ENCODE results near the gene OGFOD2.
A peak's percentile ranks its signal among the peaks of the same experiment; 100 is the strongest.

The OGFOD2 gene

DNA sequence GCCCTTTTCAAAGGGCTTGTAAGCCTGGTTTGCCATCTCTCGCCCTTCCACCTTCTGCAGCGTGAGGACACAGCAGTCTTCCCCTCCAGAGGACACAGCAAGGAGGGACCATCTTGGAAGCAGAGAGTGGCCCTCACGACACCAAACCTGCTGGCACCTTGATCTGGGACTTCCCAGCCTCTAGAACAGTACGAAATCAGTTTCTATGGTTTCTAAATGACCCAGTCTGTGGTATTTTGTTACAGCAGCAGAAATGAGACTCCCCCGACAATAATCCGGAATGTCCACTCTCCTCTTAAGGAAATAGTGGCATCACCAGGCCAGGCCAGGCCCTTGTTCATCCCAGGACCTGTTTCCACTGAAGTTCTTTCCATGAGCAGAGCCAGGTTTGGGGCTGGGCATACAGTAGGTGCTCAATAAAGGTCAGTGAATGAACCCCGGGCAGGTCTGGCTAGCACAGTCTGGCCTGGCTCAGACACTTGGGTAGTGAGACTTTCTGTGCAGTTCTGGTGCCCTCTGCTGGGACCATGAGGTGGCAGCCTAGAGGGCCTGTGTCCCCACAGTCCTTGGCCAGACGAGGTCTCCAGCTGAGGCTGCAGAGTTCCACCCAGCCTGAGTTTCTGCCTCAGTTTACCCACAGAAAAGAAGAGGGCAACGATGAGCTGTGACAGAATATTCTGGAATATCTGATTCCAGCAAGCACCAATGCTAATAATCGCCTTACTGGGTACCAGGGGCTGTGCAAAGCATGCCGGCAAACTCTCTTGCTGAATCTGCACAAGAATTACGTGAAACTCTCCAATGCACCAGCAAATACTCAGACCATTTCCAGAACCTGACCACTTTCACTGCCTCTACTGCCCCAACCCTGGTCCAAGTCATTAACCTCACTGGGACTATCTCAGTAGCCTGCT, 22.8 kb upstream of the OGFOD2 start:
- peak; percentile 83 for DNase-seq

DNA sequence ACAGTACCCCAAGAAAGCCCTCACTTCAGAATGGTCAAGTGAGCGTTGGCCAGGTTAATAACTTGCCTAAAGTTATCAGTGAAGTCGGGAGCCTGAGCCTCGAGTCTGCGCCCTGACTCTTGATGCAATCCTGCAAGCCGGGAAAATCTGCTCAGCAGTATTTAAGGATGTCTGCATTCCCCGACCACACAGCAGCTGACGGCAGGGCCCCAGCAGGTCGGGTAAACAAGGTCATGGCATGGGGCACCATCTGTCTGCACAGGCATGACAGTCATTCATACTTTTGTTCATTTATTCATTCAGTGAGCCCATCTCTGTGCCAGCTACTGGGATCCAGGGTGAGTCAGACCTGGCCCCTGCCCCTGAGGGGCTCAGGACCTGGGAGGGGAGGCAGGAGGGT, 19.9 kb upstream of the OGFOD2 start:
- DNase-seq = no peak

DNA sequence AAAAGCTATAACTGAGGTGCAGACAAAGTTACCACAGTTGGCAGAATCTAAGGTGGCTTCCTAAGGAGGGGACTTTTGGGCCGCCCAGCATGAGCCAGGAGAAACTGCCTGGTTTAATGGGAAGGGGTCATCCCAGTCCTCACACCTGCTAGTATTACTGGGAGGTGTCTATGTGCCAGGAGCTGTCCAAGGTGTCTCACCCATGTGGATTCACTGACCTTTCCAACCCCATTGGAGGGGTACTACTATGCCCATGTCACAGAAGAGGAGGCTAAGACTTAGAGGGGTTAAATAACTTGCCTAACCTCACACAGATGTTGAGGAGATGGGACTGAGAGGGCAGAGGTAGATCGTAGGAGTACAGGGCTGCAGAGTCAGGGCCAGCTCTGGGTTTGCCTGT, 19.0 kb upstream of the OGFOD2 start:
- no peak for DNase-seq

- no peak for DNase-seq
Measured at GRCh38 chr12:122958198-122958888, 16.7 kb upstream of the OGFOD2 start.

GRCh38 chr12:122959566-122960192, 15.4 kb upstream of the OGFOD2 start:
- DNase-seq = no peak

DNA sequence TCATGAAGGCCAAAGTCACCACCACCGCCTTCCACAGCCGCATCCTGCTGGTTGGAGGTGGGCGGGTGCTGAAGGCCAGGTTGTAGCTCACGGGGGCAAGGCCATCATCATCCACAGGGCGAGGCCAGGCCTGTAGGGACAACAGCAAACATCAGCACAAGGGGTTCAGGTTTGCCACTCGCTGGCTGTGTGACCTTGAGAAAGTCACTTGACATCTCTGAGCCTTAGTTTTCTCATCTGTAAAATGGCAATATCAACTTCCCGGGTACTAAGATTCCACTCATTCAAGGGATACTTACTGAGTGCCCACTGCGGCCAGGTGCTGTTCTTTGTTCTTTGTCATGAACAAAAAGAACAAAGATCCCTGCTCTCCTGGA, 14.9 kb upstream of the OGFOD2 start:
- DNase-seq = no peak

GRCh38 chr12:122961531-122962329, 13.3 kb upstream of the OGFOD2 start:
- DNase-seq = no peak

DNA sequence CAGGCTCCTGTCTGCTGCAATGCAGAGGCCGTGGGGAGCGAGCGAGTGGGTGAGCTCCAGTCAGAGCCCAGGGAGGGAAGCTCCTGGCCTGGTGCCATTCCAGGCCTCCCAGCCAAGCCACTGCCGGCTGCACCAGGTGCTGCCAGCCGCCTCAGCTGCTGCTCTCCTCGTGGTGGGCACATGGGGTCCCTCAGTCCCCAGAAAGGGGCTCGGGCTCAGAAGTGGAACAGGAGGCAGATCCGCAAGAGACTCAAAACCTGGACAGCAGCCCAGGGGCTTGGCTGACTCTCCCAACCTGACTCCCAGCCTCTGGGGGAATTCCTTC, 11.1 kb upstream of the OGFOD2 start:
- DNase-seq = no peak

DNA sequence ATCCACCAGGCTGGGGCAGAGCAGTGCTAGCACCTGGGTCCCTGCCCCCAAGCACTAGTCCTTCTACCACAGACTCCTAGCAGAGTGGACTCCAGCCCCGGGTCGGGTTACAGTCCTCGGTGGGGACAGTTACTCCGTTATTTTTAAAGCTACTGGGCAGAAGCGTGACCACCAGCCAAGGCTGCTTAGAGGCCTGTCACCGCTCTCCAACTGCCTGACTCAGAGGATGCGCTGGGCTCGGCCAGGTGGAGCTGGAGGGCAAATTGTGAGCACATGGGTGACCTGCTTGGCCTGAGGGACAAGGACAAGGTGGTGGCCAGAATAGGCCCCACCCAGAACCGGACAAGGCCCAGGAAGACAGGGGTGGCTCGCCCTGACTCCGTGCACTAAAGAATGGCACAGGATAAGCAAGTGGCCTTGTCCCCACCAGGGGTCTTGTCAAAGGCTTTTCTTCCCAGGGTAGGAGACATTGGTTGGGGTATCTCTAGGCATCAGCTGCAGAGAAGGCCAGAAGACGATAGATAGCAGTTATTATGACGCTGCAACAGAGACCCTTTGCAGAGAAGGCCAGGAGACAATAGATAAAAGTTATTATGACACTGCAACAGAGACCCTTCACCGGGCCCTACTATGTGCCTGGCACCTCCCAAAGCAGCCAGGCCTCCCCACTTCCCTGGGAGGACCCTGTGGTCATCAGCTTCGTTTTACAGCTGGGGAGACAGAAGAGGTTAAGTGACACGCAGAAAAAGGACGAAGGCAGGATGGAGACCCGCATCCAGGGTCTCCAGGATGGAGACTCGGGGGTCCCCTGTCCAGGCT, 10.4 kb upstream of the OGFOD2 start:
- no peak for DNase-seq

GRCh38 chr12:122965321-122965751, 9.7 kb upstream of the OGFOD2 start:
- no peak for DNase-seq

- peak; percentile 99 for DNase-seq
Measured at GRCh38 chr12:122965851-122966742, 8.9 kb upstream of the OGFOD2 start, which contains the start of gene ABCB9. Gene ABCB9 (minus strand): TSS chr12:122966463. CDS start chr12:122960235, 6,228 bp downstream.

GRCh38 chr12:122966743-122967550, 8.1 kb upstream of the OGFOD2 start:
- no peak for DNase-seq

- DNase-seq = no peak
Measured at GRCh38 chr12:122968104-122968503, 6.9 kb upstream of the OGFOD2 start.

DNA sequence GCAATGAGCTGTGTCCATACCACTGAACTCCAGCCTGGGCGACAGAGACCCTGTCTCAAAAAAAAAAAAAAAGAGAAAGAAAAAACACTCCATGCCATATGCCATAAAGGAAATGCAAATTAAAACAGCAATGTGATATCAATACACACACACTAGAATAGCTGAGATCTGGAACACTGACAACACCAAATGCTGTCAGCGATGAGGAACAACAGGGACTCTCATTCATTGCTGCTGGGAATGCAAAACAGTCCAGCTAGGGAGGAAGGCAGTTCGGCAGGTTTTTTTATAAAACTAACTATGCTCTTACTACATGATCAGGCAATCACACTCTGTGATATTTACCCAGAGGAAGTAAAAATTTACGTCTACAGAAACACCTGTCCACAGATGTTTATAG, 5.4 kb upstream of the OGFOD2 start:
- DNase-seq = no peak

GRCh38 chr12:122974274-122974891, 661 bp upstream of the OGFOD2 start:
- DNase-seq = peak; percentile 99

DNA sequence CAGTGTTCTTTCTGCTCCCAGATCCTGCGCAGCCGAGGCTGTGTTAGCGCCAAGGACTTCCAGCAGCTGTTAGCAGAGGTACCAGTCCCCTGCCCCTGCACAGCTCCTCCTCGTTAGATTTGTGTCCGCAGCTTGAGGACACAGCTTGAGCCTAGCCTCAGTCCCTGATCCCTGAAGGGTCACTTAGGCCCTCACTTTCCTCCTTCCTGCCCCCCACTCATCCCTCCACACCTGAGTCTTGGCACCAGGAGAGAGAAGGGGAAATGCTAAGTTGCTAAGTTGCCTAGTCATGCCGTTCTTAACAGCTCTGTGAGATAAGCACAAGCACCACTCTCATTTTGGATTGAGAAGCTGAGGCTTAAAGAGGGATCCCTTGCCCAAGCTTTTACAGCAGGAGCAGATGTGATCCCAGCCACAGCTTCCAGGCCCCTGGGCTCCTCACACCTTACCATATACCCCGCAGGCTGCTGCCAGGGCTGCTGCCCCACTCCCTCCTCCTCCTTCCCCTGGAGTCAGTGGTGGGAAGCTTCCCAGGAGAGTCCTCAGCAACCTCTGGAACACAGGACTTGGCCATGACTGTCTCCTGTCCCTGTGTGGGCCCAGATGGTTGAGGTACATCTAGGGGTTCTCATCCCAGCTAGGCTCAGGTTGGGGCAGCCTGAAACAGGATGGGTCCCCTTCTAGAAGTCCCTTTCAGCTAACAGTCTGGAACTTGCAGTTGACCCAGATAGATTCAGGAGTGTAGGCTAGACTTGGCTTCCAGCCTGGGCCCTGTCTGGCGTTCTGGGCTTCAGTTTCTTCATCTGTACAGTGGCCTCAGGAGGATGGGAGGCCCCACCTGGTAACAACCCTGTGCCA, 975 bp downstream of the OGFOD2 start:
- DNase-seq = no peak

DNA sequence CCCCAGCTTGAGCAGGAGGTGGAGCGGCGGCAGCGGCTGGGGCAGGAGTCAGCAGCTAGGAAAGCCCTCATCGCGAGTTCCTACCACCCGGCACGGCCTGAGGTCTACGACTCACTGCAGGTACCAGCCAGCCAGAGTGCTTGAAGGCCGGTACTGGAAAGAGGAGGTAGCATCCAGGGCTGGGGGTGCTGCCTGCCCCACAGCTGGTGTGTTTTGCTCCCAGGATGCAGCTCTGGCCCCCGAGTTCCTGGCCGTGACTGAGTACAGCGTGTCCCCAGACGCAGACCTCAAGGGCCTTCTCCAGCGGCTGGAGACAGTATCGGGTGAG, 1.6 kb downstream of the OGFOD2 start:
- DNase-seq = no peak

DNA sequence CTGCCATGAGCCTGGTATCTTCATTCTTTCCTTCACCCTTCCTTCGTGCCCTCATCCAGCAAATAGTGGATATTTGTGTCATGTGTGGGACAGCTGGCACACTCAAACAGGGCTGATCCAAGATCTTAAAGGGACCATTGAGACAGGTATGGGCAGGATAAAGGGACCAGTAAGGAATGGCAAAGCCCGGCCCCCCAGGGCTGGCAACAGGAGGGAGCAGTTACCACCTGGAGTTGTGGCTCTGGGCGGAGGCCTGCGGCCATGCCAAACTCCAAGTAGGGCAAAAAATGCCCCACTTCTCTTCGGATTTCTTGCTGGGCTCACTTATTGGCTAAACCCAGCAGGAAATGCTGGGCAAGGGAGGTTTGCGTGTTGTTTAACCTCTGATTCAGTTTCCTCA, 2.1 kb downstream of the OGFOD2 start:
- DNase-seq = no peak
